Activated naive CD4-positive, alpha-beta T cell treated with anti-CD3 and anti-CD28 coated beads for 36 hours (primary cell): ENCODE results near the gene WSB1. TPM values are rescaled to one million over a fixed set of nuclear protein-coding genes. Genes with fewer than 3 reads are reported as not detected.

Experiments
- CTCF ChIA-PET: fragments of 350-600 bp; sonication (Branson Sonifier 250); formaldehyde crosslinking; loops from one replicate; lab custom pipeline; 2021; ENCODE audit warnings: antibody characterized with exemption; lab: Charles Lee
- DNase-seq: peaks from one replicate; pipeline ENCODE4 v3.0.0-alpha.2; 2020
- H3K27ac Mint-ChIP-seq: one replicate; pipeline ENCODE4 v1.8.0; 2021; ENCODE audit warnings: mild to moderate bottlenecking, mixed read lengths
- H3K27me3 Mint-ChIP-seq: one replicate; pipeline ENCODE4 v1.8.0; 2021; ENCODE audit warnings: low read depth, mixed read lengths
- H3K36me3 Mint-ChIP-seq: one replicate; pipeline ENCODE4 v1.8.0; 2021; ENCODE audit warnings: low read depth, mixed read lengths
- H3K4me1 Mint-ChIP-seq: one replicate; pipeline ENCODE4 v1.8.0; 2021; ENCODE audit warnings: low read depth, mixed read lengths
- H3K4me3 Mint-ChIP-seq: one replicate; pipeline ENCODE4 v1.8.0; 2021; ENCODE audit warnings: mild to moderate bottlenecking, moderate library complexity, mixed read lengths
- H3K9me3 Mint-ChIP-seq: one replicate; pipeline ENCODE4 v1.8.0; 2021; ENCODE audit warnings: mixed read lengths
- intact Hi-C: fragments of 100-400 bp; cut with micrococcal nuclease; formaldehyde crosslinking; loops from one replicate; pipeline ENCODE4 v1.15.1; 2023
- total RNA-seq, 2 experiments: library from RNA; stranded (reverse); gene quantifications; one replicate each; pipeline ENCODE4 v1.2.3, GENCODE V29; 2021

WSB1 gene
- total RNA-seq, 2 experiments from 2014 or later: 112 to 118 TPM

- intact Hi-C loops: loop anchor here (10.0 kb wide), 1 partner anchor 588 kb away; no protein-coding TSS in a partner anchor
- CTCF ChIA-PET: interaction anchor here (4.3 kb wide), 1 partner anchor 59 kb away, joined by 29 read pairs; no protein-coding TSS in a partner anchor
- Mint-ChIP-seq H3K4me3 (peak overlapping the region; percentile 96), H3K9me3 (no peaks in the 10 kb centered on the region), H3K27me3 (no peaks in the 10 kb centered on the region), H3K4me1 (peaks cover 55% of the 10 kb centered on the region), H3K27ac (no peak overlapping the region), H3K36me3 (peaks cover 11% of the 10 kb centered on the region)
- no peak for DNase-seq
Observed at GRCh38 chr17:27296428-27296979, 2.6 kb downstream of the WSB1 start.

- no peaks in the 10 kb centered on the region for H3K9me3 Mint-ChIP-seq
- no peak for DNase-seq
- H3K36me3 Mint-ChIP-seq: peaks cover 11% of the 10 kb centered on the region
- intact Hi-C loops: loop anchor here (10.0 kb wide), 1 partner anchor 585 kb away; no protein-coding TSS in a partner anchor
- CTCF ChIA-PET: interaction anchor here (0.7 to 1.6 kb wide), 3 partner anchors 32 to 64 kb away, joined by 3 to 7 read pairs (median 4); no protein-coding TSS in a partner anchor
- H3K27ac Mint-ChIP-seq: no peak overlapping the region
- H3K27me3 Mint-ChIP-seq: no peaks in the 10 kb centered on the region
- peaks cover 59% of the 10 kb centered on the region for H3K4me1 Mint-ChIP-seq
- H3K4me3 Mint-ChIP-seq: no peak overlapping the region
Observed at GRCh38 chr17:27299384-27300049, 5.6 kb downstream of the WSB1 start.

GRCh38 chr17:27303734-27304133 is 9.8 kb downstream of the WSB1 start:
- CTCF ChIA-PET: interaction anchor here (0.8 to 1.7 kb wide), 4 partner anchors 19 to 351 kb away, joined by 3 to 7 read pairs (median 3); no protein-coding TSS in a partner anchor
- Mint-ChIP-seq H3K4me1 (peaks cover 33% of the 10 kb centered on the region), H3K27me3 (no peaks in the 10 kb centered on the region), H3K9me3 (no peaks in the 10 kb centered on the region), H3K27ac (no peak overlapping the region), H3K4me3 (no peak overlapping the region), H3K36me3 (peaks cover 4% of the 10 kb centered on the region)
- intact Hi-C loops: no loop called here
- no peak for DNase-seq

GRCh38 chr17:27306276-27306835 is 12.4 kb downstream of the WSB1 start:
- Mint-ChIP-seq H3K27ac (no peak overlapping the region), H3K4me3 (no peak overlapping the region), H3K4me1 (peaks cover 13% of the 10 kb centered on the region), H3K9me3 (no peaks in the 10 kb centered on the region), H3K27me3 (no peaks in the 10 kb centered on the region), H3K36me3 (peaks cover 9% of the 10 kb centered on the region)
- intact Hi-C loops: no loop called here
- CTCF ChIA-PET: interaction anchor here (0.6 to 1.3 kb wide), 2 partner anchors 61 to 459 kb away, joined by 3 to 4 read pairs; no protein-coding TSS in a partner anchor
- no peak for DNase-seq

GRCh38 chr17:27310565-27311110 is 16.7 kb downstream of the WSB1 start:
- Mint-ChIP-seq H3K4me3 (no peak overlapping the region), H3K27ac (no peak overlapping the region), H3K36me3 (peaks cover 33% of the 10 kb centered on the region), H3K27me3 (no peaks in the 10 kb centered on the region), H3K9me3 (no peaks in the 10 kb centered on the region), H3K4me1 (no peaks in the 10 kb centered on the region)
- intact Hi-C loops: no loop called here
- CTCF ChIA-PET: no interaction called here
- no peak for DNase-seq

GRCh38 chr17:27313301-27313700 is 19.4 kb downstream of the WSB1 start:
- Mint-ChIP-seq H3K27me3 (no peaks in the 10 kb centered on the region), H3K4me1 (no peaks in the 10 kb centered on the region), H3K36me3 (peaks cover 42% of the 10 kb centered on the region), H3K9me3 (no peaks in the 10 kb centered on the region), H3K27ac (no peak overlapping the region), H3K4me3 (no peak overlapping the region)
- intact Hi-C loops: no loop called here
- CTCF ChIA-PET: no interaction called here
- DNase-seq: no peak

- CTCF ChIA-PET: interaction anchor here (2.2 kb wide), 1 partner anchor 79 kb away, joined by 10 read pairs; no protein-coding TSS in a partner anchor
- Mint-ChIP-seq H3K27ac (no peak overlapping the region), H3K4me3 (no peak overlapping the region)
Observed at GRCh38 chr17:27315322-27315721, 21.4 kb downstream of the WSB1 start.

GRCh38 chr17:27315796-27316465 is 22.0 kb downstream of the WSB1 start:
- H3K4me3 Mint-ChIP-seq: no peak overlapping the region
- no peaks in the 10 kb centered on the region for H3K9me3 Mint-ChIP-seq
- no peaks in the 10 kb centered on the region for H3K27me3 Mint-ChIP-seq
- peaks cover 42% of the 10 kb centered on the region for H3K36me3 Mint-ChIP-seq
- no peak overlapping the region for H3K27ac Mint-ChIP-seq
- intact Hi-C loops: no loop called here
- CTCF ChIA-PET: interaction anchor here (2.2 kb wide), 1 partner anchor 79 kb away, joined by 10 read pairs; no protein-coding TSS in a partner anchor
- no peak for DNase-seq
- no peaks in the 10 kb centered on the region for H3K4me1 Mint-ChIP-seq

More at GRCh38 chr17:27315322-27315721, 21.4 kb downstream of the WSB1 start:
- Mint-ChIP-seq H3K27me3 (no peaks in the 10 kb centered on the region), H3K4me1 (no peaks in the 10 kb centered on the region), H3K36me3 (peaks cover 46% of the 10 kb centered on the region), H3K9me3 (no peaks in the 10 kb centered on the region)
- intact Hi-C loops: no loop called here
- no peak for DNase-seq

GRCh38 chr17:27318228-27318627 is 24.3 kb downstream of the WSB1 start:
- no peak overlapping the region for H3K27ac Mint-ChIP-seq
- DNase-seq: no peak
- H3K36me3 Mint-ChIP-seq: peaks cover 28% of the 10 kb centered on the region
- no peak overlapping the region for H3K4me3 Mint-ChIP-seq
- intact Hi-C loops: no loop called here
- no peaks in the 10 kb centered on the region for H3K27me3 Mint-ChIP-seq
- H3K9me3 Mint-ChIP-seq: no peaks in the 10 kb centered on the region
- CTCF ChIA-PET: interaction anchor here (0.6 kb wide), 1 partner anchor 72 kb away, joined by 5 read pairs; no protein-coding TSS in a partner anchor
- no peaks in the 10 kb centered on the region for H3K4me1 Mint-ChIP-seq

GRCh38 chr17:27318633-27319032 is 24.7 kb downstream of the WSB1 start:
- no peaks in the 10 kb centered on the region for H3K9me3 Mint-ChIP-seq
- H3K27ac Mint-ChIP-seq: no peak overlapping the region
- H3K4me3 Mint-ChIP-seq: no peak overlapping the region
- H3K4me1 Mint-ChIP-seq: no peaks in the 10 kb centered on the region
- H3K36me3 Mint-ChIP-seq: peaks cover 27% of the 10 kb centered on the region
- CTCF ChIA-PET: no interaction called here
- DNase-seq: no peak
- intact Hi-C loops: no loop called here
- H3K27me3 Mint-ChIP-seq: no peaks in the 10 kb centered on the region

- no peaks in the 10 kb centered on the region for H3K4me1 Mint-ChIP-seq
- H3K27ac Mint-ChIP-seq: no peak overlapping the region
- intact Hi-C loops: no loop called here
- H3K27me3 Mint-ChIP-seq: no peaks in the 10 kb centered on the region
- H3K9me3 Mint-ChIP-seq: no peaks in the 10 kb centered on the region
- DNase-seq: no peak
- H3K36me3 Mint-ChIP-seq: peaks cover 22% of the 10 kb centered on the region
- H3K4me3 Mint-ChIP-seq: no peak overlapping the region
- CTCF ChIA-PET: interaction anchor here (0.6 to 1.4 kb wide), 4 partner anchors 12 to 335 kb away, joined by 3 to 10 read pairs (median 3); no protein-coding TSS in a partner anchor
Observed at GRCh38 chr17:27319541-27320221, 25.8 kb downstream of the WSB1 start.
